ENCODE measurements around the gene CNTFR.

GRCh38 chr9:34513567-34514214 lies 75.8 kb downstream of the CNTFR start:
- no peak for TF ChIP-seq CTCF (IDR thresholded peaks at IDR 0.05; ENCODE audit: low read depth, low read length, poor library complexity, severe bottlenecking)
- no peak for TF ChIP-seq EZH2phosphoT487 (IDR thresholded peaks at IDR 0.05; ENCODE audit: borderline replicate concordance, low read length)
